ENCODE measurements around the gene CCR9. TPM values are rescaled to one million over a fixed set of nuclear protein-coding genes. Genes with fewer than 3 reads are reported as not detected.

CCR9 gene
- total and polyA plus RNA-seq, 12 donors = not detected

DNA sequence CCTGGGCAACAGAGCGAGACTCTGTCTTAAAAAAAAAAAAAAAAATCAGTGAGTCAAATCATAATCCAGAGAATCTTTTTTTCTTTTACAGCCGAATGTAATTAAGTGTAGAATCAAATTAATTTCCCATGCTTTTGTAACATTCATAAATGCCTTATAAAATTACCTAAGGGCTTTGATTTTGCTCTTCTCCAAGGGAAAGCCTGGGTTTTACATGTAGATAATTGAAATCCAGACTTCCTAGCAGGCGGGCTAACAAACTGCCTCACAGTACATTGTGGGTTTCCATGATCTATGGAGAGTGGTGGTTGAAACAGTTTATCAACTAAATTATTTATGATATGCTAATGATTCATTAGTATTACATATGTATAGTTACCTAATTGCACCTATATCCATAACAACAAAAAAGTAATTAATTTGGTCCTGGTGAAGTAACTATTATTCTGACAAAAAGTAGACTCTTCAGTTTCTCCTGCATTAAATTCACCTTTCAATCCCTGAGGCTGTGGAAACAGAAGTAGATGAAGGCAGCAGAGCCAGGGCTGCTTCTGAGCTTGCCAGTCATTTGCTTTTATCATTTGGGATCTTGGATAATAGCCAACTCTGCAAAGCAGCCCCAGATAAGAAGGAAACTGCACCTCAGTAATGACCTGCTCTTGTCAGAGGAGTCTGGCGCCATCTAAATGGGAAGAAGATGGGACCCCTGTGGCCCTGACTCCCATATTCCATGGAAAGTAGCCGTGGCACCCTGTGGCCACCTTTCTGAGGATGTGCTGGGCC lies 9.5 kb downstream of the CCR9 start:
- no peaks in the 10 kb centered on the region for H3K36me3 ChIP-seq
- intact Hi-C loops (cut with DNase I) = no loop called here
- TF ChIP-seq, protein P1, sequence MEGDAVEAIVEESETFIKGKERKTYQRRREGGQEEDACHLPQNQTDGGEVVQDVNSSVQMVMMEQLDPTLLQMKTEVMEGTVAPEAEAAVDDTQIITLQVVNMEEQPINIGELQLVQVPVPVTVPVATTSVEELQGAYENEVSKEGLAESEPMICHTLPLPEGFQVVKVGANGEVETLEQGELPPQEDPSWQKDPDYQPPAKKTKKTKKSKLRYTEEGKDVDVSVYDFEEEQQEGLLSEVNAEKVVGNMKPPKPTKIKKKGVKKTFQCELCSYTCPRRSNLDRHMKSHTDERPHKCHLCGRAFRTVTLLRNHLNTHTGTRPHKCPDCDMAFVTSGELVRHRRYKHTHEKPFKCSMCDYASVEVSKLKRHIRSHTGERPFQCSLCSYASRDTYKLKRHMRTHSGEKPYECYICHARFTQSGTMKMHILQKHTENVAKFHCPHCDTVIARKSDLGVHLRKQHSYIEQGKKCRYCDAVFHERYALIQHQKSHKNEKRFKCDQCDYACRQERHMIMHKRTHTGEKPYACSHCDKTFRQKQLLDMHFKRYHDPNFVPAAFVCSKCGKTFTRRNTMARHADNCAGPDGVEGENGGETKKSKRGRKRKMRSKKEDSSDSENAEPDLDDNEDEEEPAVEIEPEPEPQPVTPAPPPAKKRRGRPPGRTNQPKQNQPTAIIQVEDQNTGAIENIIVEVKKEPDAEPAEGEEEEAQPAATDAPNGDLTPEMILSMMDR (IDR thresholded peaks at IDR 0.05) = no peak
- H3K27ac ChIP-seq = no peak overlapping the region
- no peak overlapping the region for H3K4me3 ChIP-seq
- WGBS, 2 donors = 91 to 97% methylated on average over 5 of the region's 5 CpGs
- no peaks in the 10 kb centered on the region for H3K9me3 ChIP-seq
- ATAC-seq (no peak), DNase-seq (no peak)
- no peaks in the 10 kb centered on the region for H3K27me3 ChIP-seq
- H3K4me1 ChIP-seq = no peaks in the 10 kb centered on the region

DNA sequence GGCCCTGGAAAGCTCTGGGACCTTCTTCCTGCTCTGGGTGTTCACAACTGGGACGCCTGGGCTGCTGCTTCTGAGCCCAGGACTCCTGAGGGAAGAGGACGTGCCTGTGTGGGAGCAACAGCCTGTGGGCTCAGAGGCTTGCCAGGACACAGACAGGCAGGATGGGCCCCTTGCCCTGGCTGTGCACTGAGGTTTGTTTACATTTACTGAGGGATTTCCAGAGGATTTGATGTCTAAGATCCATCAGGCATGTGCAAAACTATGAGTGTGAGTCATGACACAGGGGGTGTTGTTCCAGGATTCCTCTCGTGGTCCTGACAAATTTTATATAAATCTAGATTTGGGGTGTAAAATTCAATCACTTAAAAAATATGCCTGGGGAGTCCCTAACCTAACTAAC lies 10.6 kb downstream of the CCR9 start:
- H3K27ac ChIP-seq = no peak overlapping the region
- intact Hi-C loops (cut with DNase I) = no loop called here

DNA sequence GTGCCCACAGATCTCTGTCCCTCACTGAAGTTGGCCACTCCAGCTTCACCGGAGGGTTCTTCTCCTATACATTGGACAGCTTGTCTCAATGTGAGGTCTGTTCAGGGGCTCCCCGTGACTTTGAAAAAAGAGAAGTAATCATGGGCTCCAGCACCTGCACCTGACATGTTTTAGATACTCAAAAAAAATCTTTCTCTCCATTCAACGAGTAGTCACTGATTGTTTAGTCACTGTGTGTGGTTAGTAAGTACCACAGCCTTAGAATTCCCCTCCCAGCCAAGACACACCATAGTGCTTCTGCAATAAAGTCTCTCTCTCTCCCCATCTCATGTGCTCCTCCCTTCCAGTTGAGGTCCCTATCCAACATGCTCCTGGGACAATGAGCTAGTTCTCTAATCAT lies 18.6 kb downstream of the CCR9 start:
- Histone ChIP-seq H3K27ac (no peak overlapping the region), H3K4me1 (peaks cover 0 to 13% (median 0%) of the 10 kb centered on the region in 9 donors), H3K4me3 (no peak overlapping the region), H3K9me3 (no peaks in the 10 kb centered on the region), H3K36me3 (no peaks in the 10 kb centered on the region), H3K27me3 (no peaks in the 10 kb centered on the region)
- intact Hi-C loops (cut with DNase I) = loop anchor here in 2 of 10 donors (10.0 kb wide), 1 partner anchor 140 kb away; no protein-coding TSS in a partner anchor
- 86 to 89% methylated on average over 3 of the region's 3 CpGs for WGBS, 2 donors
- ATAC-seq (no peak), DNase-seq (no peak)
- TF ChIP-seq, protein P1 (IDR thresholded peaks at IDR 0.05) = no peak

More for the DNA sequence above, 10.6 kb downstream of the CCR9 start:
- no peak overlapping the region for H3K4me3 ChIP-seq
- 61 to 62% methylated on average over 3 of the region's 3 CpGs for WGBS, 2 donors
- TF ChIP-seq, protein P1 (IDR thresholded peaks at IDR 0.05) = no peak
- ATAC-seq = no peak
- no peaks in the 10 kb centered on the region for H3K4me1 ChIP-seq
- DNase-seq = no peak
- H3K27me3 ChIP-seq = no peaks in the 10 kb centered on the region
- no peaks in the 10 kb centered on the region for H3K9me3 ChIP-seq
- no peaks in the 10 kb centered on the region for H3K36me3 ChIP-seq

DNA sequence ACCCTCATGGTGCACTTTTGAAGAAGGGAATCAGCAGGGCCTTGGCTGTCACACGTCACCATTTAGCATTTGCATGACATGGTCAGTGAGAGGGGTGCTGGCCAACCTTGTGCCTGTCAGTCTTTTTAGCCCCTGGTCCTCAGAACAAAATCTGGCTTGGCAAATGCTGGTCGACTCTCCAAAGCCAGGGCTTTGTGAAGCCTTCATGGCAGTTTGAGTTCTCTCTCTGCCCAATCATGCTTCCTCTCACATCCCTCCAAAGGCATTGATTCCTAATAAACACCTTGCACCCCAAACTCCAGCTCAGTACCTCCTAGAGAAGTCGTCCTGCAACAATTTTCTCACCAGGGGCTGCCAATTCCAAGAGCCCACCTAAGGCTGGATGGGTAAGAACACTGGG lies 19.4 kb downstream of the CCR9 start:
- Histone ChIP-seq H3K4me1 (peaks cover 0 to 13% (median 0%) of the 10 kb centered on the region in 9 donors), H3K4me3 (no peak overlapping the region), H3K27ac (no peak overlapping the region), H3K36me3 (no peaks in the 10 kb centered on the region), H3K27me3 (no peaks in the 10 kb centered on the region), H3K9me3 (no peaks in the 10 kb centered on the region)
- DNase-seq (no peak), ATAC-seq (no peak)
- TF ChIP-seq, protein P1 (IDR thresholded peaks at IDR 0.05) = no peak
- 90% methylated on average over 3 of the region's 3 CpGs for WGBS, 2 donors
- intact Hi-C loops (cut with DNase I) = loop anchor here in 2 of 10 donors (10.0 kb wide), 1 partner anchor 141 kb away; no protein-coding TSS in a partner anchor

All from heart right ventricle (tissue), 16 donors.